Measurements from ENCODE around the gene PRDM12.

Gene PRDM12

DNA sequence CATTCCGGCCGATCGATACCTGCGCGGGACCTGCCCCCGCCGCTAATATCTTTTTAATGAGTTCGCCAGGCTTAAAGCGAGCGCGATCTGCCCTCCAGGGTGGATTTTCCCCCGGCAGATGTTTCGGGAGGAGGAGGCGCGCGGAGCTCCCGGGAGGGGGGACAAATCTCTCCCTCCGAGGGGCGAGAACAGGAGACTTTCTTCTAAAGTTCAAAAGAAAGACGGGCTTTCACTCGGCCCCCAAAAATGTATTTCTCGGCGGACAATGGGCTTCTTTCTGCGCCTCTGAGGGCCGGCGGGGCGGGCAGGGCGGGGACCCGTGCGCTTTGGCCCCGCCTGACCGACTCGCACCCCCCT lies 4.1 kb upstream of the PRDM12 start:
- Histone ChIP-seq H3K36me3 (ENCODE audit: insufficient read depth, low read length) (no peaks in the 10 kb centered on the region), H3K9me3 (ENCODE audit: low read depth, low read length) (no peaks in the 10 kb centered on the region), H3K4me3 (0 out of 2 replicates have a peak overlapping the region, but pooled peaks have one; percentile 30), H3K9ac (ENCODE audit: insufficient read length) (no peak overlapping the region), H3K27ac (no peak overlapping the region)
- TF ChIP-seq FOXP2 (optimal IDR thresholded peaks at IDR 0.05; ENCODE audit: control extremely low read depth, extremely low read length, insufficient read depth) (no peak), POLR2AphosphoS5 (IDR thresholded peaks at IDR 0.05; ENCODE audit: borderline replicate concordance, low read depth, low read length) (no peak), EZH2 (IDR thresholded peaks at IDR 0.05) (no peak)
- no peak for DNase-seq (ENCODE audit: low read depth, low spot score)

DNA sequence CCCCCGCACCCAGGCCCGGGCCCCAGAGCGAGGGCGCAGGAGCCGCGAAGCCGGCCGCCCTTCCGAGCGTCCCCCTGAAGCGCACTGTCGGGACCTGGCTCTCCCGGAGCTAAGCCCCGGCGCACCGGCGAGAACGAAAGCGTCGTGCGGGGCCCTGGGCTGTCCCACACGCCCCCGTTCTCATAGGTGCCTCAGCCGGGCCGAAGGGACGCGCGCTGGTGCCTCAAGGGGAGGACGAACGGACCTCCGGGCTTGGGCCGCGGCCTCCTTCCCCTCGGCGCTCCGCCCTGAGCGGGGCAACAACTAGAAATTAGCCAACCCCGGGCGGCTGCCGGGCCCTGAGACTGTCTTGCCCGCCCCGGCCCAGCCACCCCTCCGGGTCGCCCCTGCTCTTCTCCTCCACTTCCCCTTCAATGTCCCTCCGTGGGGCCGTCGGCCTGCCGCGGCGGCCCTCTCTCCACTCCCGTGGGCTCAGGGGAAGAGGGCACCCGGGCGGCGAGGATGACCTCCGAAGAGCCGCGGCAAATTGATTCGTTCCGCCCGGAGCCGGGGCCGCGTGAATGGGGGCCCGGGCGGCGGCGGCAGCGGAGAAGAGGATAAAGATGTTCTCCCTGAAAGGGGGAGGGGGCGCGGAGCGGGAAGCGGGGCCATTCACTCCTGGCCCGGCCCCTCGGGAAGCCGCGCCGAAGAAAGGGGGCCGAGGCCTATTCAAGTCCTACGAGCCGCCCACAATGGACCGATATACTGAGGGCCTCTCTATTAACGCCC lies 3.5 kb upstream of the PRDM12 start:
- no peak for DNase-seq (ENCODE audit: low read depth, low spot score)
- TF ChIP-seq EZH2 (IDR thresholded peaks at IDR 0.05) = peak; percentile 99
- TF ChIP-seq POLR2AphosphoS5 (IDR thresholded peaks at IDR 0.05; ENCODE audit: borderline replicate concordance, low read depth, low read length) = no peak
- TF ChIP-seq FOXP2 (optimal IDR thresholded peaks at IDR 0.05; ENCODE audit: control extremely low read depth, extremely low read length, insufficient read depth) = no peak

DNA sequence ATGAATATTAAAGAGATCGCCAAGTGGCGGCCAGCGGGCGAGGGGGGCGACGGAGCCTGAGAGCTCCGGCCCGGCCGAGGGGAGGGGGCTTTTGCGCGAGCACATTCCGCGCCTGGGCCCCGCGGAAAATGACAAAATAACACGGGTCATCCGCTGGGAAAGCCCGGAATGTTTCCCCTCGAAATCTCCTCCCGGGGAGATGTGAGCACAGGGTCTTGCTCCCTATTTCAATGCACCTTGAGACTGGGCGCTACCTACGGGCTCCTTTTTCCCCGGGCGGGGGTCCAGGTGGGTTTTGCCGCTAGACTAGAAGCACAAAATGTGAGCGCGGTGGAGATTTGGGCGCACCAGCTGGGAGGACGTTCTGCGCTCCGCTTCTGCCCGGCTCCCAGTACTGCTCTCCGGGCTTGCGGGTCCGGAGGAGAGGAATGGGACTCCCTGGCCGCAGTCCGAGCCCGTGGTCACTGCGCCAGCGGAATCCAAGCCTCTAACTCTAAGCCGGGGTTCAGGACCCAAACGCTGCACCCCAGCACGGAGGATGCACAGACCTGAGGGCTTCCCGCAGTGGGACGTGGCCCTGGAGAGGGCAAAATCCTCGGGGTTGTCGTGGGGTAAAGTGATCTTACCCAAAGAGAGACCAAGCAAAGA lies 2.8 kb upstream of the PRDM12 start:
- TF ChIP-seq POLR2AphosphoS5 (IDR thresholded peaks at IDR 0.05; ENCODE audit: borderline replicate concordance, low read depth, low read length) (no peak), EZH2 (IDR thresholded peaks at IDR 0.05) (no peak)

More for the DNA sequence above, 3.5 kb upstream of the PRDM12 start:
- Histone ChIP-seq H3K36me3 (ENCODE audit: insufficient read depth, low read length) (no peaks in the 10 kb centered on the region), H3K9ac (ENCODE audit: insufficient read length) (no peak overlapping the region), H3K9me3 (ENCODE audit: low read depth, low read length) (no peaks in the 10 kb centered on the region), H3K4me3 (0 out of 2 replicates have a peak overlapping the region, but pooled peaks have one; percentile 30), H3K27ac (no peak overlapping the region)

DNA sequence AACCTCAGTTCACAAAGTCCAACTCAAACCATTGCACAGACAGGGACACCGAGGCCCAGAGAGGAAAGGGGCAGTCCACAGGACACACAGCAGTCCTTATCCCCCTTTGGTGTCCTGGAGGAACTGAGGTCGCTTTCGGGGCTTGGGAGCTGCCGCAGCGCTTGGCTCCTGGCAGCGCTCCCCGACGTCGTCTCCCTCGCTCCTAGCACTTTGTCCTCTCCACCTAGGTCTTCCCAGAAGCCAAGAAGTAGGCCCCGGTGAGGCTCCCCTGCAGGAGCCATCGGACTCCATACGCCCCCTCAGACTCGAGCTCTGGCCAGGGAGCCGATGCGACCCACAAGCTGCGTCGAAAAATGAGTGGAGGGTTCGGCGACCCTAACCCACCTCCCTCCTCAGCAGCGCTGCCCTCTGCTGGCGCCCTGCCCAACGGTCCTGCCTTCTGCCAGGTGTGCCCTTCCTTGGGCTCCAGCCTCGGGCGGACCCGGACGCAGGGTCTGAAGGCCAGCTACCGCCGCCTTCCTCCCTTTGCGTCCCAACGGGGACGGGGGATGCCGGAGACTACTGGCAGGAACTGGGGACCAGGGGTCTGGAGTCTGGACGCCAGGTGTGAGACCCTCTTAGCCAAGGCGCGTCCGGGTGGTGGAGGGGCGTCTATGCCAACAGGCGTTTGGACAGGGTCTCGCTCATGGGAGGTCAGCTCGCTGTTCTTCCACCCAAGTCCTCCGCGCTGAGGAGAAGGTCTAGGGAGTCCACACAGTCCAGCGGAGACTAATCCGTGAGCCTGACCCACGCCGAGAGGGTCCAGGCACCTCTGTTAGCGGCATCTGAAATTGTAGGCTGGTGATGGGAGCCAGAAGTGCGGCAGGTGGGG lies 2.1 kb upstream of the PRDM12 start:
- Histone ChIP-seq H3K9ac (ENCODE audit: insufficient read length) (no peak overlapping the region), H3K4me3 (no peak overlapping the region), H3K9me3 (ENCODE audit: low read depth, low read length) (no peaks in the 10 kb centered on the region), H3K27ac (no peak overlapping the region), H3K36me3 (ENCODE audit: insufficient read depth, low read length) (no peaks in the 10 kb centered on the region)
- no peak for TF ChIP-seq POLR2AphosphoS5 (IDR thresholded peaks at IDR 0.05; ENCODE audit: borderline replicate concordance, low read depth, low read length)
- TF ChIP-seq FOXP2 (optimal IDR thresholded peaks at IDR 0.05; ENCODE audit: control extremely low read depth, extremely low read length, insufficient read depth) = no peak
- no peak for TF ChIP-seq EZH2 (IDR thresholded peaks at IDR 0.05)
- no peak for DNase-seq (ENCODE audit: low read depth, low spot score)

More for the DNA sequence above, 2.8 kb upstream of the PRDM12 start:
- no peak for DNase-seq (ENCODE audit: low read depth, low spot score)
- no peaks in the 10 kb centered on the region for H3K9me3 ChIP-seq (ENCODE audit: low read depth, low read length)
- H3K27ac ChIP-seq = no peak overlapping the region
- H3K4me3 ChIP-seq = no peak overlapping the region
- no peaks in the 10 kb centered on the region for H3K36me3 ChIP-seq (ENCODE audit: insufficient read depth, low read length)
- H3K9ac ChIP-seq (ENCODE audit: insufficient read length) = no peak overlapping the region

DNA sequence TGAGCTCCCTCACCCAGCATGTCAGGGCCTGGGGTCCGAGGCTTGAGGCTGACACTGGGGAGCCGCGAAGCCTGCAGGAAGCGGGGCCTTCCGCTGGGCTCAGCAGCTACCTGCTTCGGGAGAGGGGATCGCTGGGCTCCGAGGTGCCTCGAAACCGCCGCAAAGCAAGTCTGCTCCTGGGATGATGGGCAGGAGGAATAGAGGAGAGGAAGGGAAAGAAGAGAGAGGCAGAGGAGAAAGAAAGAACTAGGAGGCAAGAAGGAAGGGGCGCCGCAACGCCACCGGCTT lies 1.5 kb upstream of the PRDM12 start:
- no peak overlapping the region for H3K4me3 ChIP-seq
- H3K36me3 ChIP-seq (ENCODE audit: insufficient read depth, low read length) = no peaks in the 10 kb centered on the region
- no peaks in the 10 kb centered on the region for H3K9me3 ChIP-seq (ENCODE audit: low read depth, low read length)
- no peak for DNase-seq (ENCODE audit: low read depth, low spot score)
- H3K9ac ChIP-seq (ENCODE audit: insufficient read length) = no peak overlapping the region
- TF ChIP-seq EZH2 (IDR thresholded peaks at IDR 0.05) (no peak), FOXP2 (optimal IDR thresholded peaks at IDR 0.05; ENCODE audit: control extremely low read depth, extremely low read length, insufficient read depth) (no peak), POLR2AphosphoS5 (IDR thresholded peaks at IDR 0.05; ENCODE audit: borderline replicate concordance, low read depth, low read length) (no peak)
- no peak overlapping the region for H3K27ac ChIP-seq

DNA sequence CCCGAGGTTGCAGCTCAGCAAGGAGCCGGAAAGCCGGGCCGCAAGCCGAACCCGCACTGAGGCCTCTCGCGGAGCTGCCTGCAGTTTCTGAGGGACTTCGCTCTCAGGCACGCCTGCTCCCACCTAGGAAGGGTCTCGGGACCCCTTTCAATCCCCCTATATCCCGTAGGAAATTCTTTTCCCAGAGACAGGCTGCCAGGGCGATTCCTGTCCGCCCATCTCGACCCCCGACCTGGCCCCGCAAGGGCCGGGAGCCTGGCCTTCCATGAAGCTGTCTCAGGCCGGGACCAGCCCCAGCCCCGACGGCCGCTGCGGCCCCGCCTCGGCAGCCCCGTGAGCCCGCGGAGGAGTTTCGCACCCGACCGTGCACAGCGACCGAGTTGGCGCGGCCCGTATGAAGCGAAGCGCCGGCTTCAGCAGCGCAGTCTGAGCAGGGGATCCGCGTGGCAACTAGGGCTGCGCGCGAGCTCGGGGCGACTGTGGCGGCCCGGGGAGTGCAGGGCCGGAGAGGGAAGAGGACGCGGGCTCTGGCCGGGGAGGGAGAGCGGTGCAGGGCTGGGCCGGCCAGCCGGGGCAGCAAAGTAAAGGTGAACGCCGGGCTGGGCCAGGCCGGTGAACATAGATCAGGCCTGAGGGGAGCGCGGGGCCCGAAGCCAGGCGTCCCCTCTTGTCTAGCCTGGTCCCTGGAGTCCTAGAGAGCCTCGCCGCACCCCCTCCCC lies 977 bp upstream of the PRDM12 start:
- Histone ChIP-seq H3K9me3 (ENCODE audit: low read depth, low read length) (no peaks in the 10 kb centered on the region), H3K4me3 (peak overlapping the region; percentile 47), H3K27ac (no peak overlapping the region), H3K9ac (ENCODE audit: insufficient read length) (no peak overlapping the region), H3K36me3 (ENCODE audit: insufficient read depth, low read length) (no peaks in the 10 kb centered on the region)
- no peak for DNase-seq (ENCODE audit: low read depth, low spot score)
- TF ChIP-seq POLR2AphosphoS5 (IDR thresholded peaks at IDR 0.05; ENCODE audit: borderline replicate concordance, low read depth, low read length) (no peak), EZH2 (IDR thresholded peaks at IDR 0.05) (peak; percentile 97), FOXP2 (optimal IDR thresholded peaks at IDR 0.05; ENCODE audit: control extremely low read depth, extremely low read length, insufficient read depth) (no peak)

DNA sequence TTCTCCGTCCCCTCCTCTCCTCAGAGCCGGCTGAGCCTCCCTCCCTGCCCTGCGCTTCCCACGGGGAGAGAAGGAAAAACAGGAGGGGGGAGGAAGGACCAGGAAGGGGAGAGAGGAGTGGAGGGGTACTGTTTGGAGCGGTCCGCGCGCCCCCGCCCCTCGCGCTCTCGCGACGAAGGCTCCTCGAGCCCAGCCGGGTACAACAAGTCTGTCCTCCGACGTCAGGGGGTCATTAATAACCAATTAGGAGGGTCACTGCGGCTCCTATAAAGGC lies 480 bp upstream of the PRDM12 start:
- DNase-seq (ENCODE audit: low read depth, low spot score) = no peak
- H3K9me3 ChIP-seq (ENCODE audit: low read depth, low read length) = no peaks in the 10 kb centered on the region
- TF ChIP-seq EZH2 (IDR thresholded peaks at IDR 0.05) (no peak), POLR2AphosphoS5 (IDR thresholded peaks at IDR 0.05; ENCODE audit: borderline replicate concordance, low read depth, low read length) (no peak), FOXP2 (optimal IDR thresholded peaks at IDR 0.05; ENCODE audit: control extremely low read depth, extremely low read length, insufficient read depth) (no peak)

DNA sequence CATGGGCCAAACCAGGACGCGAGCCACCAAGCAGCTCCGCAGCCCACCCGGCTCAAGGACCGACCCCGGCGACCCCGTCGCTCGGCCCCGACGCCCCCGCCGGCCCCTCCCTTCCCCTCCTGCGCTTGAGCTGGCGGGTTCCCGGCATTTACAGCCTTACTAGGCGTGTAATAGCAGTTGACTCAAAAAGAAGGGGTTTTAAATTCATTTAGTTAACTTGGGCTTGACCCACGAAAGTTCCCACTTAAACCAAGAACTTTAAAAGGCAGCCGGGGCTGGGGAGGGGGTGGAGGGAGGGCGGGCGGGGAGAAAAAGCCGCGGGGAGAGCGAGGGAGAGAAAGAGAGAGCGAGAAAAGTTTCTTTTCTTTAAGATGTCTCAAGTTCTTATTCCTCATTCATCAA lies 636 bp downstream of the PRDM12 start:
- Histone ChIP-seq H3K9ac (ENCODE audit: insufficient read length) (no peak overlapping the region), H3K27ac (no peak overlapping the region), H3K4me3 (0 out of 2 replicates have a peak overlapping the region, but pooled peaks have one; percentile 28), H3K36me3 (ENCODE audit: insufficient read depth, low read length) (no peaks in the 10 kb centered on the region), H3K9me3 (ENCODE audit: low read depth, low read length) (no peaks in the 10 kb centered on the region)
- DNase-seq (ENCODE audit: low read depth, low spot score) = no peak
- no peak for TF ChIP-seq FOXP2 (optimal IDR thresholded peaks at IDR 0.05; ENCODE audit: control extremely low read depth, extremely low read length, insufficient read depth)
- peak; percentile 84 for TF ChIP-seq EZH2 (IDR thresholded peaks at IDR 0.05)

More for the DNA sequence above, 480 bp upstream of the PRDM12 start:
- Histone ChIP-seq H3K36me3 (ENCODE audit: insufficient read depth, low read length) (no peaks in the 10 kb centered on the region), H3K9ac (ENCODE audit: insufficient read length) (no peak overlapping the region), H3K4me3 (peak overlapping the region; percentile 47), H3K27ac (no peak overlapping the region)
